HEK293 (cell line): ENCODE measurements around the gene IGF2BP1.

Experiments used
- CTCF ChIA-PET: fragments of 350-600 bp; formaldehyde crosslinking; extraction: SDS; loops from one replicate; lab custom pipeline; 2021; ENCODE audit warnings: antibody characterized with exemption; lab: Yijun Ruan, JAX
- POLR2A ChIA-PET: fragments of 300-600 bp; formaldehyde crosslinking; extraction: SDS; loops from one replicate; lab custom pipeline; 2020; ENCODE audit warnings: antibody characterized with exemption, inconsistent platforms; lab: Yijun Ruan, JAX
- H3K27ac ChIP-seq: fragments of 200-500 bp; sonication (Bioruptor generic); 2 replicates; pipeline ENCODE4 v1.5.1; 2014; ENCODE audit warnings: low read depth, low read length, control low read depth, inconsistent platforms; ENCODE audit errors: extremely low read depth
- H3K36me3 ChIP-seq, 2 experiments: fragments of 200-500 bp in 1 of 2; sonication (Bioruptor generic) in 1 of 2; 1 replicate in 1 of 2; 2 replicates in 1 of 2; pipeline ENCODE4 v1.5.1; 2014 to 2017; ENCODE audit warnings: inconsistent platforms in 2 of 2, low read length in 2 of 2; ENCODE audit not compliant: control insufficient read depth in 2 of 2, insufficient read depth in 1 of 2
- H3K4me1 ChIP-seq: fragments of 200-500 bp; sonication (Bioruptor generic); 2 replicates; pipeline ENCODE4 v1.5.1; 2014; ENCODE audit warnings: mild to moderate bottlenecking, low read length, inconsistent platforms; ENCODE audit not compliant: control insufficient read depth, insufficient read depth
- H3K4me3 ChIP-seq: 2 replicates; pipeline ENCODE4 v1.5.1; 2011; ENCODE audit warnings: low read depth, mild to moderate bottlenecking, control low read depth, low read length, moderate library complexity
- H3K9me3 ChIP-seq: fragments of 200-500 bp; sonication (Bioruptor generic); 2 replicates; pipeline ENCODE4 v1.5.1; 2014; ENCODE audit warnings: low read depth, low read length, inconsistent platforms; ENCODE audit not compliant: control insufficient read depth, insufficient read depth
- ATF2 ChIP-seq: fragments of 450-650 bp; formaldehyde crosslinking; IDR thresholded peaks from 2 replicates; pipeline ENCODE4 v1.5.1; 2016; ENCODE audit warnings: missing biosample characterization, missing genetic modification characterization, low read depth
- HOXA7 ChIP-seq: sonication (generic); formaldehyde crosslinking; IDR thresholded peaks from 2 replicates; pipeline ENCODE4 v1.8.1; 2022; ENCODE audit warnings: missing genetic modification reagents, borderline replicate concordance
- PRDM6 ChIP-seq: fragments of 450-650 bp; formaldehyde crosslinking; IDR thresholded peaks from 2 replicates; pipeline ENCODE4 v1.5.1; 2017; ENCODE audit warnings: missing biosample characterization, missing genetic modification characterization
- SCRT1 ChIP-seq: fragments of 450-650 bp; formaldehyde crosslinking; IDR thresholded peaks from 2 replicates; pipeline ENCODE4 v1.5.1; 2016; ENCODE audit warnings: missing biosample characterization, missing genetic modification characterization, borderline replicate concordance
- SCRT2 ChIP-seq: fragments of 450-650 bp; formaldehyde crosslinking; IDR thresholded peaks from 2 replicates; pipeline ENCODE4 v1.5.1; 2016; ENCODE audit warnings: missing biosample characterization, missing genetic modification characterization
- ZNF398 ChIP-seq: fragments of 450-650 bp; formaldehyde crosslinking; IDR thresholded peaks from 2 replicates; pipeline ENCODE4 v1.5.1; 2017; ENCODE audit warnings: missing biosample characterization, missing genetic modification characterization
- ZNF501 ChIP-seq: fragments of 450-650 bp; formaldehyde crosslinking; IDR thresholded peaks from 2 replicates; pipeline ENCODE4 v1.5.1; 2016; ENCODE audit warnings: missing biosample characterization, missing genetic modification characterization
- ZNF514 ChIP-seq: fragments of 450-650 bp; formaldehyde crosslinking; IDR thresholded peaks from 2 replicates; pipeline ENCODE4 v1.5.1; 2016; ENCODE audit warnings: missing biosample characterization, missing genetic modification characterization
- ZNF529 ChIP-seq: fragments of 450-650 bp; formaldehyde crosslinking; IDR thresholded peaks from 2 replicates; pipeline ENCODE4 v1.5.1; 2017; ENCODE audit warnings: missing genetic modification characterization, missing biosample characterization; ENCODE audit not compliant: insufficient replicate concordance
- ZNF549 ChIP-seq: fragments of 450-650 bp; IDR thresholded peaks from 2 replicates; pipeline ENCODE4 v1.5.1; 2018; ENCODE audit warnings: missing biosample characterization, missing genetic modification characterization, mild to moderate bottlenecking, inconsistent platforms, moderate library complexity
- ZNF610 ChIP-seq: fragments of 450-650 bp; formaldehyde crosslinking; IDR thresholded peaks from 2 replicates; pipeline ENCODE4 v1.5.1; 2016; ENCODE audit warnings: missing biosample characterization, missing genetic modification characterization, borderline replicate concordance
- ZNF785 ChIP-seq: fragments of 450-650 bp; formaldehyde crosslinking; IDR thresholded peaks from 2 replicates; pipeline ENCODE4 v1.5.1; 2016; ENCODE audit warnings: missing biosample characterization, missing genetic modification characterization
- ZSCAN30 ChIP-seq: fragments of 450-650 bp; IDR thresholded peaks from 2 replicates; pipeline ENCODE4 v1.5.1; 2018; ENCODE audit warnings: missing biosample characterization, mild to moderate bottlenecking, missing genetic modification characterization, moderate library complexity

The IGF2BP1 gene

GRCh38 chr17:49045376-49045775 is 48.2 kb downstream of the IGF2BP1 start:
- ChIA-PET POLR2A (interaction anchor here (1.0 to 1.6 kb wide), 2 partner anchors 10 to 13 kb away, joined by 4 to 5 read pairs; no protein-coding TSS in a partner anchor), CTCF (interaction anchor here (0.5 to 4.1 kb wide), 7 partner anchors 13 to 352 kb away, joined by 3 to 15 read pairs (median 4); no protein-coding TSS in a partner anchor)
- no peaks in the 10 kb centered on the region for H3K4me1 ChIP-seq
- H3K27ac ChIP-seq: no peak overlapping the region; the same call in 1 of the 2 replicates
- H3K4me3 ChIP-seq: no peak overlapping the region
- H3K36me3 ChIP-seq: peaks cover 91 to 99% of the 10 kb centered on the region in 2 experiments
- no peaks in the 10 kb centered on the region for H3K9me3 ChIP-seq
- TF ChIP-seq ZNF529 (tag by site-specific recombination) (no peak), SCRT2 (tag by site-specific recombination) (no peak), ZNF549 (tag by site-specific recombination) (no peak), ZNF610 (tag by site-specific recombination) (no peak)

GRCh38 chr17:49046912-49047311 is 49.7 kb downstream of the IGF2BP1 start:
- no peak for TF ChIP-seq ZNF501 (tag by site-specific recombination)
- peak; percentile 43; the same call in 1 of the 2 replicates for TF ChIP-seq SCRT1 (tag by site-specific recombination)
- peak; percentile 82 for TF ChIP-seq SCRT2 (tag by site-specific recombination)
- Histone ChIP-seq H3K27ac (no peak overlapping the region), H3K4me3 (no peak overlapping the region), H3K4me1 (no peaks in the 10 kb centered on the region), H3K36me3 (peaks cover 88 to 99% of the 10 kb centered on the region in 2 experiments), H3K9me3 (no peaks in the 10 kb centered on the region)
- CTCF ChIA-PET: interaction anchor here (1.0 to 4.1 kb wide), 2 partner anchors 11 to 14 kb away, joined by 4 to 15 read pairs; no protein-coding TSS in a partner anchor
- POLR2A ChIA-PET: no interaction called here

GRCh38 chr17:49049265-49049664 is 52.1 kb downstream of the IGF2BP1 start:
- CTCF ChIA-PET: no interaction called here
- POLR2A ChIA-PET: no interaction called here
- Histone ChIP-seq H3K9me3 (no peaks in the 10 kb centered on the region), H3K27ac (no peak overlapping the region), H3K4me1 (no peaks in the 10 kb centered on the region), H3K4me3 (no peak overlapping the region), H3K36me3 (peaks cover 77 to 99% of the 10 kb centered on the region in 2 experiments)
- TF ChIP-seq ZNF514 (tag by site-specific recombination) (no peak), HOXA7 (no peak), ZNF785 (tag by site-specific recombination) (no peak), ATF2 (tag by site-specific recombination) (no peak), ZNF398 (tag by site-specific recombination) (no peak), PRDM6 (tag by site-specific recombination) (no peak)

GRCh38 chr17:49050611-49051010 is 53.4 kb downstream of the IGF2BP1 start:
- Histone ChIP-seq H3K4me3 (no peak overlapping the region), H3K36me3 (peaks cover 69 to 88% of the 10 kb centered on the region in 2 experiments), H3K27ac (no peak overlapping the region), H3K9me3 (no peaks in the 10 kb centered on the region), H3K4me1 (peaks cover 2% of the 10 kb centered on the region; the same call in 1 of the 2 replicates)
- CTCF ChIA-PET: interaction anchor here (0.6 to 1.2 kb wide), 2 partner anchors 23 to 71 kb away, joined by 3 read pairs; no protein-coding TSS in a partner anchor
- POLR2A ChIA-PET: no interaction called here
- TF ChIP-seq ZNF549 (tag by site-specific recombination) (no peak), ZSCAN30 (tag by site-specific recombination) (peak; percentile 95)
- TF ChIP-seq, all 188 proteins: peak for 1
